Measurements from ENCODE around the gene CALHM2.

DNA sequence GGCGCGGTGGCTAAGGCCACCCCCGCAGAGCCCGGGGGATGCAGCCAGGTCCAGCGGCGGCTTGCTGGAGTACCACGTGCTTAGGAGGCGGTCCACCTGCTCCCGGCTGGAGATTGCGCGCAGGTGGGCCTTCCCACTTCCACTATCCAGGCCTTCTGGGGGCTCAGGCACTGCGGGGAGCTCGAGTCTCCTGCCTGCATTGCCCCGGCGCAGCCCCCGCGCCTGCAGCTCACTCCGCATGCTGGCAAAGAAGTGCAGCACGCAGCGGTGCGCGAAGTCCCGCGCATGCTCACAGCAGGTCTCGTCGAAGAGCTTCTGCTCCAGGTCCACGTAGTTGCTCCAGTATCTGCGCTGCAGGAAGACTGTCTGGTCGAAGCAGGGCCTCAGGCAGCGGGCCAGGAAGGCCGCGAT lies 21.1 kb upstream of the CALHM2 start:
- TF ChIP-seq, protein P1, sequence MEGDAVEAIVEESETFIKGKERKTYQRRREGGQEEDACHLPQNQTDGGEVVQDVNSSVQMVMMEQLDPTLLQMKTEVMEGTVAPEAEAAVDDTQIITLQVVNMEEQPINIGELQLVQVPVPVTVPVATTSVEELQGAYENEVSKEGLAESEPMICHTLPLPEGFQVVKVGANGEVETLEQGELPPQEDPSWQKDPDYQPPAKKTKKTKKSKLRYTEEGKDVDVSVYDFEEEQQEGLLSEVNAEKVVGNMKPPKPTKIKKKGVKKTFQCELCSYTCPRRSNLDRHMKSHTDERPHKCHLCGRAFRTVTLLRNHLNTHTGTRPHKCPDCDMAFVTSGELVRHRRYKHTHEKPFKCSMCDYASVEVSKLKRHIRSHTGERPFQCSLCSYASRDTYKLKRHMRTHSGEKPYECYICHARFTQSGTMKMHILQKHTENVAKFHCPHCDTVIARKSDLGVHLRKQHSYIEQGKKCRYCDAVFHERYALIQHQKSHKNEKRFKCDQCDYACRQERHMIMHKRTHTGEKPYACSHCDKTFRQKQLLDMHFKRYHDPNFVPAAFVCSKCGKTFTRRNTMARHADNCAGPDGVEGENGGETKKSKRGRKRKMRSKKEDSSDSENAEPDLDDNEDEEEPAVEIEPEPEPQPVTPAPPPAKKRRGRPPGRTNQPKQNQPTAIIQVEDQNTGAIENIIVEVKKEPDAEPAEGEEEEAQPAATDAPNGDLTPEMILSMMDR (IDR thresholded peaks at IDR 0.05), result no peak
- no peak for TF ChIP-seq EP300 (IDR thresholded peaks at IDR 0.05; ENCODE audit: borderline replicate concordance in 1 of 2, low read depth in 1 of 2, low read length in 1 of 2)
- TF ChIP-seq GABPA (IDR thresholded peaks at IDR 0.05; ENCODE audit: low read depth), result no peak
- TF ChIP-seq RAD21 (IDR thresholded peaks at IDR 0.05; ENCODE audit: low read length), result no peak
- TF ChIP-seq TCF12 (IDR thresholded peaks at IDR 0.05), result no peak
- no peak for TF ChIP-seq MXI1 (IDR thresholded peaks at IDR 0.05; ENCODE audit: low read depth, low read length)
